Parathyroid adenoma (tissue), 2 donors: ENCODE measurements around the gene YPEL5.
"Not testable (repeated sequence)": the region's sequence is repeated elsewhere in the genome, so short reads cannot be mapped to it uniquely, and the experiment has no call there.

ENCODE experiments used
- H2AFZ ChIP-seq: fragments of 300-600 bp; sonication (generic); one replicate; pipeline ENCODE4 v1.7.0; 2017; ENCODE audit warnings: antibody characterized with exemption, mild to moderate bottlenecking
- H3K27ac ChIP-seq: fragments of 300-600 bp; sonication (generic); one replicate; pipeline ENCODE4 v1.7.0; 2017
- H3K27me3 ChIP-seq: fragments of 300-600 bp; sonication (generic); one replicate; pipeline ENCODE4 v1.7.0; 2017; ENCODE audit warnings: low read length; ENCODE audit not compliant: control insufficient read depth, insufficient read depth
- H3K36me3 ChIP-seq: fragments of 300-600 bp; sonication (generic); one replicate; pipeline ENCODE4 v1.7.0; 2017; ENCODE audit warnings: low read length; ENCODE audit not compliant: control insufficient read depth, insufficient read depth
- H3K4me1 ChIP-seq: fragments of 300-600 bp; sonication (generic); one replicate; pipeline ENCODE4 v1.7.0; 2017; ENCODE audit warnings: control low read depth
- H3K4me2 ChIP-seq: fragments of 300-600 bp; sonication (generic); one replicate; pipeline ENCODE4 v1.7.0; 2017; ENCODE audit warnings: low read length
- H3K4me3 ChIP-seq: fragments of 300-600 bp; sonication (generic); one replicate; pipeline ENCODE4 v1.7.0; 2017; ENCODE audit warnings: low read depth, low read length
- H3K79me2 ChIP-seq: fragments of 300-600 bp; sonication (generic); one replicate; pipeline ENCODE4 v1.7.0; 2017; ENCODE audit warnings: control low read depth
- H3K9ac ChIP-seq: fragments of 300-600 bp; sonication (generic); one replicate; pipeline ENCODE4 v1.7.0; 2017; ENCODE audit warnings: mild to moderate bottlenecking
- H3K9me3 ChIP-seq: fragments of 300-600 bp; sonication (generic); one replicate; pipeline ENCODE4 v1.7.0; 2017; ENCODE audit warnings: low read length; ENCODE audit not compliant: control insufficient read depth
- CTCF ChIP-seq: fragments of 300-600 bp; sonication (generic); IDR thresholded peaks from one replicate; pipeline ENCODE4 v1.7.0; 2017; ENCODE audit warnings: antibody characterized with exemption, mild to moderate bottlenecking
- donor health status: primary hyperparathyroidism.

Gene YPEL5

GRCh38 chr2:30136764-30137444 lies 9.9 kb upstream of the YPEL5 start:
- Histone ChIP-seq H3K4me1 (no peaks in the 10 kb centered on the region), H3K9ac (no peak overlapping the region), H3K4me3 (no peak overlapping the region), H3K27me3 (no peaks in the 10 kb centered on the region), H3K9me3 (no peaks in the 10 kb centered on the region), H3K4me2 (no peak overlapping the region), H3K36me3 (no peaks in the 10 kb centered on the region), H3K79me2 (no peaks in the 10 kb centered on the region), H3K27ac (no peak overlapping the region), H2AFZ (no peak overlapping the region)
- no peak for TF ChIP-seq CTCF

- no peak overlapping the region for H3K4me2 ChIP-seq
- no peak overlapping the region for H3K27ac ChIP-seq
- H2AFZ ChIP-seq, result no peak overlapping the region
- H3K9ac ChIP-seq, result no peak overlapping the region
- H3K4me3 ChIP-seq, result no peak overlapping the region
- no peaks in the 10 kb centered on the region for H3K36me3 ChIP-seq
- no peak for TF ChIP-seq CTCF
- no peaks in the 10 kb centered on the region for H3K4me1 ChIP-seq
- no peaks in the 10 kb centered on the region for H3K9me3 ChIP-seq
- H3K79me2 ChIP-seq, result no peaks in the 10 kb centered on the region
- no peaks in the 10 kb centered on the region for H3K27me3 ChIP-seq
Measured at GRCh38 chr2:30139131-30139870, 7.5 kb upstream of the YPEL5 start.

- no peak overlapping the region for H3K27ac ChIP-seq
- no peaks in the 10 kb centered on the region for H3K27me3 ChIP-seq
- H3K9me3 ChIP-seq, result no peaks in the 10 kb centered on the region
- no peaks in the 10 kb centered on the region for H3K4me1 ChIP-seq
- H3K4me2 ChIP-seq, result no peak overlapping the region
- no peaks in the 10 kb centered on the region for H3K79me2 ChIP-seq
- no peak for TF ChIP-seq CTCF
- no peaks in the 10 kb centered on the region for H3K36me3 ChIP-seq
- no peak overlapping the region for H2AFZ ChIP-seq
- H3K9ac ChIP-seq, result no peak overlapping the region
- H3K4me3 ChIP-seq, result no peak overlapping the region
Measured at GRCh38 chr2:30141136-30141535, 5.7 kb upstream of the YPEL5 start.

GRCh38 chr2:30144260-30144659 lies 2.5 kb upstream of the YPEL5 start:
- H3K9me3 ChIP-seq, result no peaks in the 10 kb centered on the region
- TF ChIP-seq CTCF, result no peak
- no peak overlapping the region for H3K9ac ChIP-seq
- H3K4me2 ChIP-seq, result no peak overlapping the region
- no peaks in the 10 kb centered on the region for H3K36me3 ChIP-seq
- peaks cover 3% of the 10 kb centered on the region for H3K79me2 ChIP-seq
- H3K27ac ChIP-seq, result no peak overlapping the region
- no peak overlapping the region for H2AFZ ChIP-seq
- no peak overlapping the region for H3K4me3 ChIP-seq
- peaks cover 8% of the 10 kb centered on the region for H3K4me1 ChIP-seq
- H3K27me3 ChIP-seq, result no peaks in the 10 kb centered on the region

GRCh38 chr2:30144951-30145350 lies 1.9 kb upstream of the YPEL5 start:
- not testable (repeated sequence) for H3K9ac ChIP-seq, H3K27me3 ChIP-seq, H3K4me2 ChIP-seq, H2AFZ ChIP-seq, H3K27ac ChIP-seq, H3K79me2 ChIP-seq, H3K9me3 ChIP-seq, H3K4me3 ChIP-seq, H3K36me3 ChIP-seq
- peaks cover 15% of the 10 kb centered on the region for H3K4me1 ChIP-seq
